Activated CD4-positive, alpha-beta T cell treated with anti-CD3 and anti-CD28 coated beads, Interleukin-2, Interleukin-4, amounts not matched to agents 100 ng/mL and 50 ng/mL, durations not matched to agents 16 hours and 8 hours (primary cell): ENCODE data around the gene INPP5E.
A peak's percentile ranks its signal among the peaks of the same experiment; 100 is the strongest.

Source experiments
- DNase-seq: peaks from one replicate; pipeline ENCODE4 v3.0.0-alpha.2; 2020; ENCODE audit warnings: low spot score

INPP5E gene

GRCh38 chr9:136403538-136403914 lies 36.1 kb downstream of the INPP5E start:
- peak; percentile 84 for DNase-seq

- no peak for DNase-seq
These were observed 37.6 kb downstream of the INPP5E start for GRCh38 chr9:136402067-136402466.

GRCh38 chr9:136401173-136401922 lies 38.3 kb downstream of the INPP5E start:
- DNase-seq, result no peak

DNA sequence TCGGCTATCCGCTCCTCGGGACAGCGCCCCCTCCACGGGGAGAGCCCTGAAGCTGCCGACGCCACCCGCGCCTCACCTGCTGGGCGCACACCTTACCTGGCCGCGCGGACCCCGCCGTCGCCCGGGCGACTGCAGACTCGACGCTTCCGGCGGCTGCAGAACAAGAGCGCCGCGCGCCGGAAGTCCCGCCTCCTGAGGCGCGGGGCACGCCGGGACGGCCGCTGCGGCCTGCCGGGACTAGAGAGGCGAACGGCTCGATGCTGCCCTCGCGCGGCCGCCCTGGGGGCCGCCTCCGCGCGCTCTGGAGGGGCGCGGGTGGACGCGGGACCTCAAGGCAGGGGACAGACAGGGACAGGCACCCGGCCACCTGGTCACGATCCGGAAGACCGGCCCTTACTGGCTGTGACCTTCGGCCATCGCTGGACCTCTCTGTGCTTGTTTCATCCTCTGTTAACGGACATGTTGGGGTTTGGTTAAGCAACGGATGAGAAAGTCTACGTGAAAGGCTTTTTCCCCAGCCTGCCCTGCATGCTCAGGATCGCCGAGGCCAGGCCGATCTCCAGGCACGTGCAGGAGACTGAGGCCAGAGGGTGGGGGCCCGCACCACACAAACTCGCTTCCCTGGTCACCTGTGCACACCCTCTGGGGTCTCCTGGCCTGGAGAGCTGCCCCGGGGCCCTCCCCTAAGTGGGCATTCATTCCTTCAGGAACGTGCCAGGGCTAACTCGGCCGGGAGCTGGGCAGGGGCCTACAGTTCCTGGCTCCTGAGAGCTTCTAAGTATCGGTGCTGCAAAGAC lies 39.4 kb downstream of the INPP5E start, which contains the start of gene SNAPC4:
TSS of gene SNAPC4 (minus strand) at position 133 of the 797 bp plus-strand sequence. CDS start 1,742 bp downstream, outside the sequence.
- peak; percentile 91 for DNase-seq

- peak; percentile 39 for DNase-seq
These were observed 40.2 kb downstream of the INPP5E start for GRCh38 chr9:136399176-136400037.

DNA sequence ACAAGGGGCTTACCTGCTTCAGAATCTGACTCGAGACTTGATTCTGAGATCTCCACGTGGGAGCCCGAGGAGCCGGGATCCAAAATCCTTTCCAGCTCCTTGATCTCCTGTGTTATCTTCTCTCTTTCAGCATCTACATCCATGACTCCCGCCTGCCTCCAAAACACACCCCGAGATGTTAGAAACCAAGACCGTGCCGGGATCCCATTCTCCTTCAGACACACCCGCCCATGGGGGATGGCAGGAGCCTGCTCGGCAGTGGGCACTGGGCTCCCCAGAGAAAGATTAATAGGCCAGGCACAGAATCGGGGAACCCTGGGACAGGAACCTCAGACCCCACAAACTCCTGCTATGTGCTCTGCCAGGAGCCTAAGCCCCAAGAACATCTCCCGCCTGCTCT lies 41.4 kb downstream of the INPP5E start:
- DNase-seq, result no peak

GRCh38 chr9:136397643-136398042 lies 42.0 kb downstream of the INPP5E start:
- no peak for DNase-seq

DNA sequence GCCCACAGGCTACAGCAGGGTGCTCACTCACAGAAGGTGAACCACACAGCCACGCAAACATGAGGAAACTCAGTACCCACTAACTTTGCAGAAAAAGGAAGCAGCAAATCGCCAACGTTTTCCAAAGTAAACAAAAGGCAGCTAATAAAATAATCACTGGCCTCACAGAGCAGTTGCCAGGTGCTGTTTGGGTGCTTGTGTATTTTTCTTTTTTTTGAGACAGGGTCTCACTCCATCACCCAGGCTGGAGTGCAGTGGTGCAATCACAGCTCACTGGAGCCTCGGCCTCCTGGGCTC lies 43.5 kb downstream of the INPP5E start:
- no peak for DNase-seq

DNA sequence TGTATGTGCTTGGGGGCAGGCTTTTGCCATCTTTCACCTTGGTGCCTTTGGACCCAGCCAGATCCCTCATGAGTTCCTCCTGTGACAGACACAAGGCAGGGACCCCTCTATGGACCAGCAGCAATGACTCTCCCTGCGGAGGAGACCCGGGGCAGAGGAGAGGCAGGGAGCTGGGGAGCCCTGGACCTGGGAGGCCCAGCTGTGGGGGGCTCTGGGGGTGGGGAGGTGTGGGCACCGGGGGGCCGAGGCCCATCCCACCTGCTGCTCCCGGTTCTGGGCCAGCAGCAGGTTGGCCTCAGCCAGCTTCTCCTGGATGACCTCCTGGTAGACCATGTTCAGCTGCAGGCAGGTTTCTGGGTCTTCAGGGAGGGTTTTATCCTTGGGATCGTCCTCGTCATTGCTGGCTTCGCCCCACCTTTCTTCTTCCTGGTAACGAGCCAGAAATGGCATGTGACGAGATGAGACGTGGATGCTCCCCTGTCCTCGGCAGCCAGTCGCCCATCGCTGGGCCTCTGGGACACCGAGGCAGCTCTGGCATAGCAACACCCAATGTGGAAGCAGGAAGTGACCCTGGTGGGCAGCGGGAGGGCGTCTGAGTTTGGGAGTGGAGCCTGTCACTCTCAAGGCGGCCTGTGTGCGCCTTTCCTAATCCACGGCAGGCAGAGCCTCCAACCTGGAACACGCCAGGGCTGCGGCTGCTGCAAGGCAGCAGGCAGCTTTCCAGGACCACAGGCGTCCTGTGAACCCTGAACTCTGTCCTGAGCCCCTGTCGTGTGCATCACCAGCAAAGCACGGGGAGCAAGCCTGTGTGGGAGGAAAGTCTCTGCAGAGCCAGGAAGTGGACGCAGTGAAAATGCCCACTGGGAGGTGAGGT lies 44.1 kb downstream of the INPP5E start:
- no peak for DNase-seq

DNA sequence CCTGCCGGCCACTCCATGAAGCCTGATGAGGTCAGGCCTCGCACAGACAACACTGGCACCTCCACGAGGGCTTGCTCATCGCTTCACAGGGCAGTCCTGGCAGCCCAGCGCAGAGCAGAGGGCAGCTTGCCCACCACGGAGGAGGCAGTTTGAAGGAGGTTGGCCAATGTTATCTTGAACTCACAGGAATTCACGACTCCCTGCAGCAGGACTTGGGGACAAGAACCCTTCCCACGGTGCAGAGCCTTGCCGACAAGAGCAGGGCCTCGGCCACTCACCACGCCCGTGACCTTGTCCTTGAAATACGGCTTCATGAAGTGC lies 44.7 kb downstream of the INPP5E start:
- no peak for DNase-seq

GRCh38 chr9:136394312-136395019 lies 45.2 kb downstream of the INPP5E start:
- no peak for DNase-seq

DNA sequence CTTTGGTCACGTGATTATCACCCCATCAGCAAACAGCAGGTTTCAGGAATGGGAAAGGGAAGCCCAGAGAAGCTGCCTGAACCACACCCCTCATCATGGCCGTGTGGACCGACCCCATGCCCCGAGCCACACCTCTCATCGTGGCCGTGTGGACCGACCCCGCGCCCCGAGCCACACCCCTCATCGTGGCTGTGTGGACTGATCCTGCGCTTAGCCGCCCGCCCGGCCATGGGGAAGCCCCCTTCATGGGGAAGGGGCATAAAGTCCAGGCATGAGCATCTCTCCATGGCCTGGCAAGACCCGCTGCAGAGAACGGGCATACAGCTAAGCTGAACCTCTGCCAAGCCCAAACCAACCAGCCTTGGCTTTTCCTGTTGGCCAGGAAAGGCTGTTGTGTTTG lies 46.1 kb downstream of the INPP5E start:
- DNase-seq, result no peak

DNA sequence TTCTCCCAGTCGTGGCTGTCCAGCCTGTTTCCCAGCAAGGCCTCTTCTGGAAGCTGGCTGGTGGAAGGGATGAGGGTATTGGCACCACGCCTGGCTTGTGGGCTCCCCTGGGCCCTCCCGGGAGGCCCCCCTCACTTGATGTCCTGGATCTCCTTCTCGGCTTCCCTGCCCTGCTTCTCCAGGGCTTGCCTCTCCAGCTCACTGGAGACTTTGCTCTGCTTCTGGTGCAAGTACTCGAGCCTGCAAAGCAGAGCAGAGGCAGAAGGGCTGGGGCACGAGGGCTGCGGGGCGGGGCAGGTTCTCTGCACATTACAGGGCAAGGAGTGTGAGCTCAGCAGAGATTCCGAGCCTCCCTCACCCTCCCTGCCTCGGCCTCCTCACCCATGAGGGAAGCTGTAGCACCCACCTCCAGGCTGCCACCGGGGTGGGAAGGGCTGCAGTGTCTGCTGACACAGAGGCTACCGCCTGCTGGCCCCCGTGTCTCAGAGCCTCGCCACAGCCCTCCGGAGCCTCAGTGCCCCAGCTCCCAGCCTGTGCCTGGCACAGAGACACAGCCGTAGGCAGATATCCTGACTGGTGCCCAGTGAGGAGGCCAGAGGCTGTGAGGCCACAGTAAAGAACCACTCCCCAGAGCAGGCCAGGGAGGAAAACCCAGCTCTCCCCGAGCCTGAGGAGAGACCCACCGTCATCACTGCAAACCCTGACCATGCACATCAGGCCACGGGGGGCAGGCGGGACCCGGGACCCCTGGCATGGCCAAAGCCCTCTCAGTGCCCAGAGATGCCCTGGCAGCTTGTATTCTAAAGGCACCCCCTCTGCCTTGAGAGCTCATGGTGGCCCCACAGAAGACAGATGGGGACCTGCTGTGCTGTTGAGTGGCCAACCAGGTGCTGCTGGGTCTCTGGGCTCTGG lies 46.9 kb downstream of the INPP5E start:
- DNase-seq, result no peak

- DNase-seq, result no peak
These were observed 47.7 kb downstream of the INPP5E start for GRCh38 chr9:136391737-136392537.

GRCh38 chr9:136389396-136389795 lies 50.2 kb downstream of the INPP5E start:
- DNase-seq, result no peak

- DNase-seq, result no peak
These were observed 52.4 kb downstream of the INPP5E start for GRCh38 chr9:136387217-136387616.

- DNase-seq, result peak; percentile 32
These were observed 53.6 kb downstream of the INPP5E start for GRCh38 chr9:136386018-136386417.

DNA sequence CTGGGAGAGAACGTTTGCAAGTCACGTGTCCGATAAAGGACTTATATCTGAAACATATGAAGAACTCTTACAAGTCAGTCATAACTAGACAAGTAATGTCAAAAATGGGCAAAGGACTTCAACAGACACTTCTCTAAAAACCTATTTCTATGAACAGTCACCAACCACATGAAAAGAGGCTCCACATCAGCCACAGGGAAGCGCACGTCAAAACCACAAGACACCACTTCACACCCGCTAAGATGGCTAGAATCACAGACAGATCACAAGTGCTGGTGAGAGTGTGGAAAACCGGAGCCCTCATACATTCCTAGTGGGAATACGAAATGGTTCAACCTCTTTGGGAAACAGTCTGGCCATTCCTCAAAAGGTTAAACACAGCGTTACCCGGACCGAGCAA lies 54.6 kb downstream of the INPP5E start:
- DNase-seq, result no peak

- DNase-seq, result no peak
These were observed 56.2 kb downstream of the INPP5E start for GRCh38 chr9:136383436-136383835.
